Activated naive CD4-positive, alpha-beta T cell treated with anti-CD3 and anti-CD28 coated beads, Interleukin-2, amount 50 U/mL, for 16 hours (primary cell): ENCODE data around the gene TOP1.

Source experiments
- DNase-seq: peaks from one replicate; pipeline ENCODE4 v3.0.0-alpha.2; 2020

TOP1 gene

DNA sequence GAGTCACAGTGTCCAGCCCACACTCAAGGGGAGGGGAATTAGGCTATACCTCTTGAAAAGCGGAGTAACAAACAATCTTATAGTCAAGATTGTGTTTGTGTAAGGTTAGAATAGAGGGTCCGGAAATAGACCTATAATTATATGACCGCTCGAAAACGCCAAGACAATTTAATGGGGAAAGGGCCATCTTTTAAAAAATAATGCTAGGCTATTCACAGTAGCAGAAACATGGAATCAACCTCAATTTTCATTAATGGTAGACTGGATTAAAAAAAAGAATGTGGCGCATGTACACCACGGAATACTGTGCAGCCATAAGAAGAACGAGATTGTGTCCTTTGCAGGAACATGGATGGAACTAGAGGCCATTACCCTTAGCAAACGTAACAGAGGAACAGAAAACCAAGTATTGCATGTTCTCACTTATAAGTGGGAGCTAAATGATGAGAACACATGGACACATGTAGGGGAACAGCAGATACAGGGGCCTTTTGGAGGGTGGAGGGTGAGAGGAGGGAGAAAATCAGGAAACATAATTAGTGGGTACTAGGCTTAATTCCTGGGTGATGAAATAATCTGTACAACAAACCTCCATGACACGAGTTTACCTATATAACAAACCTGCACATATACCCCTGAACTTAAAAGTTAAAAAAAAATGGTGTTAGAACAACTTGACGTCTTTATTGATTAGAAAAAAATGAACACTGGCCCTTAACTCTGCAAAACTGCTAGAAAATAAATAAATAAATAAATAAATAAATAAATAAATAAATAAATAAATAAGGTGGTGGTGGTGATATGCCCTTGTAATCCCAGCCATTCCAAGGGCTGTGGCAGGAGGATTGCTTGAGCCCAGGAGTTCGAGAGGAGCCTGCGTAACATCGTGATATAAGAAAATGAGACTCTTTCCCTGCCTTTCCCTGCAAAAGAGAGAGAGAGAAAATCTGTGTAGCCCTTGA lies 30.3 kb downstream of the TOP1 start:
- DNase-seq: no peak

- no peak for DNase-seq
These were observed 32.5 kb downstream of the TOP1 start for GRCh38 chr20:41061155-41061554.

GRCh38 chr20:41063442-41063841 lies 34.8 kb downstream of the TOP1 start:
- DNase-seq: no peak

- no peak for DNase-seq
These were observed 35.8 kb downstream of the TOP1 start for GRCh38 chr20:41064377-41064776.

DNA sequence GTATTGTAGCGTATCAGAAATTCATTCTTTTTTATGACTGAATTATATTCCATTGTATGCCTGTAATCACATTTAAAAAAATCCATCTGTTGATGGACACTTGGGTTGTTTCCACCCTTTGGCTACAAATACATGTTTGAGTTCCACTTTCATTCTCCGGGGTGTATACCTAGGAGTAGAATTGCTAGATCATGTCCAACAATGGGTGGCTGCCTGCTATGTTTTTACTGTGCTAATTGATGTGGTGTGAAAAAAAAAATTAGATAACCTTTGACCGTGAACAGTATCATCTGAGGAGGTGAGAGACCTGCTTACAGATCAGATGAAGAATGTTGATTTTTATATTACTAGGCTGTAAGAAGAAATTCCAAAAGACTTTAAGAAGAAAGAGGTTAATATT lies 37.1 kb downstream of the TOP1 start:
- DNase-seq: no peak

- DNase-seq: no peak
These were observed 40.2 kb downstream of the TOP1 start for GRCh38 chr20:41068806-41069205.

- DNase-seq: no peak
These were observed 43.7 kb downstream of the TOP1 start for GRCh38 chr20:41072190-41072863.

GRCh38 chr20:41072915-41073314 lies 44.3 kb downstream of the TOP1 start:
- no peak for DNase-seq

GRCh38 chr20:41074441-41074840 lies 45.8 kb downstream of the TOP1 start:
- no peak for DNase-seq

- DNase-seq: no peak
These were observed 48.2 kb downstream of the TOP1 start for GRCh38 chr20:41076776-41077175.

DNA sequence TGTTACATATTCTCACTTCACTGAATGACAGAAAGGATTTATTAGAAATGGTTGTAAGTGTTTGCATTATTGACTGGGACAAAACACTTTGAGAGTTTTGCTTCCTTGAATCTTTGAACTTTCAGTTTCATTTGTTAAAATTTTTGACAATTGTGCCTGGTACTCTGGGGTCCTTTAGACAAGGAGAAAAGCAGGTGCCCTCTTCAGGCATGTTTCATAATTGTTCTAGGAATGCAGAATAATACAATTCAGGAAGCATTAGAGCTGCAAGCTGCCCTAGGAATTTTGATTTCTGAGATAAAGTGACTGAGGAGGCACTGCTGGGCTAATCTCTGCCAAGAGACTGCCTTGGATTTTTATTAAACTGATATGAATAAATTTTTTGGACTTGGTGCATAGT lies 49.7 kb downstream of the TOP1 start:
- no peak for DNase-seq

- DNase-seq: no peak
These were observed 50.4 kb downstream of the TOP1 start for GRCh38 chr20:41079066-41079465.

DNA sequence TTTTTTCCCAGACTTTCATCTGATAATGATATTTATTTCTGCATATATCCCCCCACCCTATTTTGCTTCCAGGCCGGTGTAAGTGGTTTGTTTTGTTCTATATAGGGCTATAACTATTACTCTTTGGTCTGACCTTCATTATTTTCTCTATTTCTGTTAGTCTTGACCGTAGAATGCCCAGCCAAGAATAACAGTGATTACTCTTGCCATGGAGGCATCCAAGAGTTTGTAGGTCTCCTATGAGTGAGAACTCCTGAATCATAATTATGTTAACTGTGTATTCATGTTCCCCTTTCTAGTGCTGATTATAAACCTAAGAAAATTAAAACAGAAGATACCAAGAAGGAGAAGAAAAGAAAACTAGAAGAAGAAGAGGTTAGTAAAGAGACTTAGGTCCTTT lies 52.2 kb downstream of the TOP1 start:
- no peak for DNase-seq

DNA sequence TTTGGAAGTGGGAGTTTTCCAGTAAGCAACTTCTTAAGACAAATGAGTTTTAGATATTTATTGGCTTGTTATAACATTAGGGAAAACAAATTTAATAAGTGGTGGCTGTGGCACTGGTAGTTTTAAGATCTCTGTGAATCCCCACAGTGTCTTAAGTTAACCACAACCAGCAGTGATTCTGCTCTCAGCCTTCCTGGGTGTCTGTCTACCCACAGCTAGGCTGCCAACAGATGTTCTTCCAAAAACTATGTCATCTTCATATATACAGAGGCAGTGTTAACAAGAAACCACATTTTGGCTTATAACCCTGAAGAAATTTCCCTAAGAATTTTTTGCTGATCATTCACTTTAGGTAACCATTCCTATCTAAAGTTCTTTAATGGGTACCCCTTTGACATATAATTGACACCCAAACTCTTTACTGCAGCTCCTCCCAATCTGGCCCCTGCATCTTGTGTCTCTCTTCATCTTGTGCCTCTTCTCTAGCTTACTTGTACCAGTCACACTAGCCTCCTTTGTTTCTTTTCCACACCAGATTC lies 52.7 kb downstream of the TOP1 start:
- DNase-seq: no peak

DNA sequence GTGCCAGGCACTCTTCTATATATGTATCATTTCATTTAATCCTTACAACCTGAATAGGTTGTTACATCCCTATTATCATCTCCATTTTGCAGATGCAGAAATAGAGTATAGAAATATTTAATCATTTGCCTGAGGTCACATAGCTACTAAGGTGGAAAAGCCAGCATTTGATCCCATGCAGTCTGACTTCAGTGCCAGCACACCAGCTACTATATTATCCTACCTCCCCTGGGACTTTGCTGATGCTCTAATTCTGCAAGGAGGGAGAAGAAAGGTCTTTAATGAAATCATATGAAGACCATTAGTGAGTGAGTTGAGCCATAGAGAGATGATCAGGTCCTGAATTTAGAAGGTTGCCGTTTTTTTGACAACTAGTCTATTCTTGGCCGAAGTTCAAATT lies 53.7 kb downstream of the TOP1 start:
- no peak for DNase-seq

GRCh38 chr20:41085606-41086005 lies 57.0 kb downstream of the TOP1 start:
- DNase-seq: no peak

DNA sequence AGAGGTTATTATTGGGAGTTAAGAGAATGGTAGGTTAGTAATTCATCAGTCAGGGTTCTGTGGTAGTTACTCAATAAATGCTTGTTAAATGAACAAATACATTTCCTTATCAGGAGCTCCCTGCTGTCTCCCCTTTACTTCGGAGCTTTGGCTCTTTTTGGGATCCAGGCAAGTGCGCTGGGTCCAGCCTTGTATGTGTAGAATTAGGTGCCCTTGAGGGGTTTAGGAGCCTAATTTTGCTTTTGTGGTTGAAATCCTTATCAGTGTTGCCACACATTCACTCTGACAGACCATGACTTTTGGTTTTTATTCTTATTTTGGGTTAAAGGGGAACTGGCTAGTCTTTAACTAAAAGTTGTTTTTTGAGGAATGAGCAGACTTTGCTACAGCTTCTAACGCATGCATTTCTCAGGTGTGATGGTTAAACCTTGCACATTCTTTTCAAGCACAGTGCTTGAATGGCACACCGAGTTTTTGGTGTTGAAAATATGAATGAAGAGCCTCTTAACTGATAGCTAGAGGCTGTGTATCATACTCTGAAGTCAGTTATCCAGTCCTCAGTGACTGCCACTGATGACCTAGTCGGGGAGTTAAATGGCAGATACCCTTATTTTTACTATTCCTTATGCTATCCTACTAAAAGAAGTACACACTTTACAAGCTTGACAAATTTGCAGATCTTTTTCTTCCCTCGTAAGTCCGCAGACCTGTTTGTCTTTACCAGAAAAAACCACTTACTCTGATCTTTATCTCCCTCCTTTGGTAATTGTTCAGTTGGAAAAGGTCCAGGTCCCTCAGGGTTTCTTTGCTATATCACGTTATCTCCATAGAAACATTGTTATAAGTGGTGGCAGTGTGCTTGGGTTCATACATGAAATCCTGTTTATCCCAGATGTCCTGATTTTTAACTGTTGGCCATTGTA lies 58.0 kb downstream of the TOP1 start:
- DNase-seq: no peak

GRCh38 chr20:41087325-41087685 lies 58.7 kb downstream of the TOP1 start:
- DNase-seq: no peak

DNA sequence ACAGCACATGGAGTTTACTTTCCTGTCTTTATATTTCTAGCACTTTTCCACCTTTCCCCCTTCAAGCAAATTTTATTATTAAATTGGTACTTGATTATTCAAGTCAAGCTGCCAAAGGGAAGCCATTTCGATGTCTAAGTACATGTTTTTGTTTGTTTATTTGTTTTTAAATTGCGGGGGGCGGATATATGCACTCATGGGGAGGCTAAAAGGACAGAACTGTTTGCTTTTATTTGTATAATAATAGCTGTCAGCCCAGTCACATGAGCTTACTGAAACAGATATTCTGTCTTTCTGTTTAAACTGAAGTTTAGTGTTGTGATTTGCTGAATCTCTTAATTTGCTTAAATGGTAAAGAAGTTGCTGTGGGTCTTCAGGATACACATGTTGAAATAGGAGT lies 59.2 kb downstream of the TOP1 start:
- no peak for DNase-seq

DNA sequence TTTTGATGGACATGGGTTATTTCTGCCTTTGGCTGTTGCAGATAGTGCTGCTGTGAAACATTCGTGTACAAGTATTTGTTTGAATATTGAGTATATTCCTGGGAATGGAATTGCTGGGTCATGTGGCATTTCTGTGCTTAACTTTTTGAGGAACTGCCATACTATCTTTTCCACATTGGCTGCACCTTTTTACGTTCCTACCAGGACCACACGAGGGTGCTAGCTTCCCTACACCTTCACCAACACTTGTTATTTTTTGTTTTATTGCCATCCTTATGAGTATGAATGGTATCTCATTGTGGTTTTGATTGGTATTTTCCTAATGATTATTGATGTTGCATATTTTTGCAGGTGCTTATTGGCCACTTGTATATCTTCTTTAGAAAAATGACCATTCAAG lies 60.9 kb downstream of the TOP1 start:
- DNase-seq: no peak

- DNase-seq: no peak
These were observed 63.3 kb downstream of the TOP1 start for GRCh38 chr20:41091927-41092326.

GRCh38 chr20:41094353-41095055 lies 65.9 kb downstream of the TOP1 start:
- no peak for DNase-seq
